ENCODE results near the gene DDX43.
"Not testable (repeated sequence)": the region's sequence is repeated elsewhere in the genome, so short reads cannot be mapped to it uniquely, and the experiment has no call there.

The DDX43 gene

GRCh38 chr6:73389854-73390253 lies 4.8 kb upstream of the DDX43 start:
- DNase-seq, result no peak

DNA sequence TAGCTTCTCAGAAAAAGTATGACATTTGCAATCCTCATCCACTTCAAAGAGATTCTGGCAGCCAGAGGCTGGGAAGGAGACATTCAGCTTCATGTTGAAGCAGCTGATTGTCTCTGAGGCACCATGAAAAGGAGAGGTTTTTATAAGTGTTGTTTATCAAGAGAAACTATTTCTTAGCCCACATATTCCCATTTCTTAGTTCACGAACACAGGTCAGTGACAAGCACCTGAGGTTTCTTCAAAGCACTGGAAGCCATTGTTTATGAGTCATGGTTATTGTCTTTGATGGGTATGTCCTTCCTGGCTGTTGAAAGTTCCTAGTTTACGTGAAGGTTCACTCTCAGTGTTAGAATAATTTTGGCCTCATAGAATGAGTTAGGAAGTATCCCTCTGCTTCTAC lies 3.0 kb upstream of the DDX43 start:
- DNase-seq, result peak; percentile 28

- DNase-seq, result not testable (repeated sequence)
These were observed 2.4 kb upstream of the DDX43 start for GRCh38 chr6:73392188-73392587.

GRCh38 chr6:73393278-73393677 lies 1.4 kb upstream of the DDX43 start:
- DNase-seq, result no peak

DNA sequence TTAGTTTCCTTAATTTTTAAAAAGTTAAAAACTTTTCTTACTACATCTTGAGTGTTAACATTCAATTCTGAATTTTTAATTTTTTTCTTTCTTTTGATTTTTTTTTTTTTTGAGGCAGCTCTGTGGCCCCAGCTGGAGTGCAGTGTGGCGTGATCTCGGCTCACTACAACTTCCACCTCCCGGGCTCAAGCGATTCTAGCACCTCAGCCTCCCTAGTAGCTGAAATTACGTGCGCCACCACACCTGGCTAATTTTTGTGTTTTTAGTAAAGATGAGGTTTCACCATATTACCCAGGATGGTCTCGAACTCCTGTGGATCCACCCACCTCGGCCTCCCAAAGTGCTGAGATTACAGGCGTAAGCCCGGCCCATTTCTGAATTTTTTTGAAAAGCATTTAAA lies 1.2 kb downstream of the DDX43 start:
- DNase-seq, result no peak

DNA sequence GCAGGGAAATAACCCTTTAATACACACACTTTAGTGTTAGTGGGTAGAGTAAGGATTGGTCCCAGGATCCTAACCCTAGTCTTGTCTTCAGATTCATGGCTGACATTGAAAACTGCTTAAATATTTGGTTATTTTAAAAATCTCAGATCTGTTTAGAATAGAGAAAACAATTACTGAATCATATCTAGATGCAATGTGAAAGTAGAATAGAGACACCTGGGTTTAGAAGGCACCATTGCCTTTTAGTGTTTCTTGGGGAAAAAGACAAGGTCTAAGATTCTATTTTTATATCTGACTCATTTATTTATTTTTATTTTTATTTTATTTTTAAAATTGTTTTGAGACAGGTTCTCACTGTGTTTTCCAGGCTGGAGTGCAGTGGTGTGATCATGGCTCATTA lies 6.0 kb downstream of the DDX43 start:
- no peak for DNase-seq

- DNase-seq, result no peak
These were observed 14.8 kb downstream of the DDX43 start for GRCh38 chr6:73409395-73409794.

- DNase-seq, result no peak
These were observed 18.5 kb downstream of the DDX43 start for GRCh38 chr6:73413102-73413501.

- DNase-seq, result no peak
These were observed 23.6 kb downstream of the DDX43 start for GRCh38 chr6:73418081-73418741.

GRCh38 chr6:73421534-73421933 lies 26.9 kb downstream of the DDX43 start:
- DNase-seq, result no peak

DNA sequence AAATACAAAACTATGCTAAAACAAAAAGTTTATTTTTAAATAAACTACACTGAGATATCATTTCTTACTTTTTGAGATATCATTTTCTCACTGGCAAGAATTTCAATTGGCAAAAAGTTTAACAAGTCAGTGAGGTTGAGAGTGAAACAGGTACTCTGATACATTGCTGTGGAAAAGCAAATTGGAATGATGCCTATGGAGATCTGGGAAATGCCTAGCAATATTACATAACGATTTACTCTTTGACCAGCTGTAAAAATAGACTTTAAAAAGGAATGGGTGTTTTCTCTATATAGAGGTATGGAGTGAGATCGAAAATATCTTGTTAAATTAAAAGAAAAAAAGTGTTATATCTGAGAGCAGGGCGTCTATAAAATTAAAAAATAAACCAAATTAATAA lies 40.6 kb downstream of the DDX43 start:
- DNase-seq, result no peak

GRCh38 chr6:73443555-73443954 lies 48.9 kb downstream of the DDX43 start:
- DNase-seq, result no peak

DNA sequence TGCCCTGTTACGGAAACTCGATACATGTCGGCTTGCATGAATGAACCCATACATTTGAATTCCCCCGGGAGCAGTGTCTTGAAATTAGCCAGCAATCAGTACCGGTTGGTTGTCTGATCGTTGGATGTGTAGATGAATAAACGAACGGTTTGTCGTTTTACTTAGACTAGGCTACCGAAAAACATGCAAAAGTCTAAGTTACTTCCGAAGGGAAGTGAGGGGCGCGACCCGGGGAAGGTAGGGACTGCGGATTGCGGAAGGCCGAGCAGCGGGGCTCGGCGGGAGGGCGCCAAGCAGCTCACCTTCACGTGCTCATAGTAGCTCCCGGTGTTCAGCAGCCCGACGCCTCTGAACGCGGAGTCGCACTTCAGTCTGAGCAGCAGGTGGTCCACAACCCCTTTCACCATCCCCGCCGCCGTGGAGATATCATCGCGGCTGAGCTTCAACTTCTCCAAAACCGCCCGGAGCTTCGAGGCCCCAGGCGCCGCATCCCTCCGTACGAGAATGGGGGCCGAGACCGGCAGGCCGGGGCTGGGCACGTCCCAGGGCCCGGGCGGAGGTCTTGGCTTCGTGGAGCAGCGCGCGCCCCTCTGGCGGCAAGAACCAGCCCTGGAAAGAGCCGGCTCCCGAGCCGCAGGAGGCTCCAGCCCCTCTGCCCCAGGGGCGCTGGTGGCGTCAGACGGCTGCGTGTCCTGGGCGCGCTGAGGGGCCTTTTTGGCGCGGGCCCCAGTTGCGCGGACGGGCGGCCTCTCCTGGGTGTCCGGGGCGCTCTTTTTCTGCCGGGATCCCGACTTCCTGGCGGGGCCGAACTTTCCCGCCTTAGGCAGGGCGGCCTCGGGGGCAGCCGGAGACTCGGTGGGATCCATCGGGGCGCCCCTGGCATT lies 56.8 kb downstream of the DDX43 start:
- DNase-seq, result peak; percentile 44

DNA sequence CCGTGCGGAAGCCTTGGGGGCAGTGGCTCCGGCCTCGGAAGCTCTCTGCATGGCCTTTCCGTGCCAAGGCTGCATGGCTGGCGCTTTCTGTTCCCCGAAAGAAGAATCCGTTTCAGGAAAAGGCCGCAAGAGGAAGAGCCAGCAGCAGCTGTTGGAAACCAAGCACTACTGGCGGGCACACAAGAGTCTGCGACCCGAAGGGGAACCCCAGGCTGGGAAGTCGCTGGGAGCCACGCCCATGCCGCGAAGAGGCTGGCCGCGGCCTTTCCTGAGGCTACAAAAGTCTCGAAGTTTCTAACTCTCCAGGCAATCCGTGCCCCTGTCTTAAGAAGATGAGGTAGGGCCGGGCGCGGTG lies 57.5 kb downstream of the DDX43 start, which contains the start of gene CGAS:
TSS of gene CGAS (minus strand) at position 191 of the 355 bp plus-strand sequence. CDS start at position 75, 116 bp downstream.
- peak; percentile 88 for DNase-seq

DNA sequence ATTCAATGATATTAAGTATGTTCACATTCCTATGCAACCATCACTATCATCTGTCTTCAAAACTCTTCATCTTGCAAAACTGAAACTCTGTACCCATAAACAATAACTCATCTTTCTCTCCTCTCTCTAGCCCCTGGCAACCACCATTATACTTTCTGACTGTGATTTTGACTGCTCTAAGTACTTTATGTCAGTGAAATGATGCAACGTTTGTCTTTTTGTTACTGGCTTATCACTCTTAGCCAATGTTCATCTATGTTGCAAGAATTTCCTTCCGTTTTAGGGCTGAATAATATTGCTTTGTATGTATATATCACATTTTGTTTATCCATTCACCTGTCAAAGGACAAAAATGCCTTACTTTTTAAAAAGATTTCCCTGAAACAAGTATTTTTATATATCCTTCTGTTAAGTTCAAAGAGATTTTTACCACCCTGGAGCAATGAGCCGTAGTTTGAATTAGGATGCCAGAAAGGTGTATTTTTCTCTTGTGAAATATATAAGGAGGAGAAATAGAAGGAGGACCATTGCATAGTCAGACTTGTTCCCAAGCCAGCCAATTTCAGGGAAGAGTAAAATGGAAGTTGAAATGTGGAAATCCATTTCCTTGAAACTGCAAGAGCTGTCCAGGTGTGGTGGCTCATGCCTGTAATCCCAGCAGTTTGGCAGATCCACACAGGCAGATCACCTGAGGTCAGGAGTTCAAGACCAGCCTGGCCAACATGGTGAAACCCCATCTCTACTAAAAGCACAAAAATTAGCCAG lies 61.4 kb downstream of the DDX43 start:
- DNase-seq, result no peak

DNA sequence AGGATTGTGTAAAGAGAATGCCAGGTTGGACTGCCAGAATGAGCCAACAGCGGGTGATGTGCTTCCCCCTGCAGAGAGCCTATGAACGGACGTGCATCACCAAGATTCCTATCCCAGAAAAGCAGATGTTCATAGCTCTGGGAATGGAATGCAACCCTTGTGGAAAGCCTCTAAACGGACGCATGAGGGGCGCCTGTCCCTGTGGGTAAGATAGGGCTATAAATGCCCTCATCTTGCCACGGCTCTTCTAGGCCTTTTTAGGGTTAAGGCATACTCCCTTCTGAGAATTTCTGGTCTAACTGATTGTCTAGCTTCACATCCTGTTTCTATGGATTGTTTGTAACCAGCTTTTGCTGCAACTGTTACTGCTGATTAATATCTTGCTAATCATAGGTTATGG lies 64.8 kb downstream of the DDX43 start:
- not testable (repeated sequence) for DNase-seq

- DNase-seq, result no peak
These were observed 65.4 kb downstream of the DDX43 start for GRCh38 chr6:73460056-73460455.

- peak; percentile 89 for DNase-seq
These were observed 67.1 kb downstream of the DDX43 start, which contains the start of gene MTO1 for GRCh38 chr6:73461537-73462350. Gene MTO1, plus strand, starts transcription at chr6:73461737. Its CDS starts 118 bp downstream, at chr6:73461855.

Measured in CD4-positive, alpha-beta T cell treated with Interleukin-21 for 1 hour (primary cell).